Effector CD4-positive, alpha-beta T cell (primary cell): ENCODE data around the gene OR4C13. TPM values are rescaled to one million over a fixed set of nuclear protein-coding genes. Genes with fewer than 3 reads are reported as not detected.
"Not testable (repeated sequence)": the region's sequence is repeated elsewhere in the genome, so short reads cannot be mapped to it uniquely, and the experiment has no call there.

Experiments
- DNase-seq: peaks from one replicate; pipeline ENCODE4 v3.0.0-alpha.2; 2020
- total RNA-seq: gene quantifications from one replicate; lab custom pipeline; 2026; lab: John Stamatoyannopoulos, UW

The OR4C13 gene
- not detected for total RNA-seq

GRCh38 chr11:49952091-49952490 lies at the start of gene OR4C13:
TSS of gene OR4C13 (plus strand) at chr11:49952391. CDS start at chr11:49952423, 32 bp downstream.
- no peak for DNase-seq

DNA sequence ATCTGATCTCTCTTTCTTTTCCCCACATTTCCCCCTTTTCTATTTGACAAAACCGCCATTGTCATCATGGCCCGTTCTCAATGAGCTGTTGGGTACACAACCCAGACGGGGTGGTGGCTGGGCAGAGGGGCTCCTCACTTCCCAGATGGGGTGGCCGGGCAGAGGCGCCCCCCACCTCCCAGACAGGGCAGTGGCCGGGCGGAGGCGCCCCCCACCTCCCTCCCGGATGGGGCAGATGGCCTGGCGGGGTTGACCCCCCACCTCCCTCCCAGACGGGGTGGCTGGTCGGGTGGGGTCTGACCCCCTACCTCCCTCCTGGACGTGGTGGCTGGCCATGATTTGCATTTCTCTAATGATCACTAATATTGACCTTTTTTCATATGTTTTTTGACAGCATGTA lies 40.7 kb upstream of the OR4C13 start:
- not testable (repeated sequence) for DNase-seq

- DNase-seq = not testable (repeated sequence)
These were observed 3.5 kb upstream of the OR4C13 start for GRCh38 chr11:49948701-49949100.

- DNase-seq = not testable (repeated sequence)
These were observed 21.2 kb downstream of the OR4C13 start for GRCh38 chr11:49973439-49973838.

GRCh38 chr11:49982435-49982834 lies 30.2 kb downstream of the OR4C13 start, which contains the start of gene OR4C12:
TSS of gene OR4C12 (minus strand) at chr11:49982535. CDS start at chr11:49982501, 34 bp downstream.
- not testable (repeated sequence) for DNase-seq

DNA sequence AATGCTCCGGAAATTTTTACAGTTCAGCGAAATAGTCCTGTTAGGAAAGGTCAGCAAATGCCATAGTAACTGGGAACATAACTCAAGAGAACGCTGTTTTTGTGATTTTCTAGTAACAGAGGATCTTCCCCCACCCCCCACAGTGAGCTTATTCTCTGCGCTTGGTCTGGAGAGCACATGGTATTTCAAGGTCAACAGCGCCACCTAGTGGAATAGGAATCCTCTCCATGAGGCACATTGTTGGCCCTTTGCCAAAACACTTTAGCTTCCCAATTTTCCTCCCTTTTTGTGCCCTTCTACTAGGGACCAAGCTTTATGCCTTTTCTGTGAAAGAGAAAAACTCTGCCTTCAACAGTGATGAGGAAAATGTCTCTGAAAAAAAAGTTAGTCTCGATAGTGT lies 43.4 kb downstream of the OR4C13 start:
- no peak for DNase-seq
